Osteocyte (in vitro differentiated cells): Measurements from ENCODE around the gene TMEM218. TPM values are rescaled to one million over a fixed set of nuclear protein-coding genes. Genes with fewer than 3 reads are reported as not detected.

Experiments
- DNase-seq: peaks from one replicate; pipeline ENCODE4 v3.0.0; 2021; ENCODE audit warnings: mixed read lengths; ENCODE audit not compliant: unreplicated experiment; ENCODE audit errors: extremely low spot score
- H3K27ac Mint-ChIP-seq: one replicate; pipeline ENCODE4 v1.8.0; 2021; ENCODE audit warnings: mild to moderate bottlenecking, mixed read lengths; ENCODE audit not compliant: unreplicated experiment
- H3K27me3 Mint-ChIP-seq: one replicate; pipeline ENCODE4 v1.8.0; 2021; ENCODE audit warnings: mixed read lengths; ENCODE audit not compliant: unreplicated experiment
- H3K36me3 Mint-ChIP-seq: one replicate; pipeline ENCODE4 v1.8.0; 2021; ENCODE audit warnings: mixed read lengths; ENCODE audit not compliant: unreplicated experiment
- H3K4me1 Mint-ChIP-seq: one replicate; pipeline ENCODE4 v1.8.0; 2021; ENCODE audit warnings: mixed read lengths; ENCODE audit not compliant: unreplicated experiment
- H3K4me3 Mint-ChIP-seq: one replicate; pipeline ENCODE4 v1.8.0; 2021; ENCODE audit warnings: mild to moderate bottlenecking, moderate library complexity, mixed read lengths; ENCODE audit not compliant: unreplicated experiment
- H3K9me3 Mint-ChIP-seq: one replicate; pipeline ENCODE4 v1.8.0; 2021; ENCODE audit warnings: mixed read lengths; ENCODE audit not compliant: unreplicated experiment
- CTCF ChIP-seq: fragments of 200-600 bp; sonication (generic); IDR thresholded peaks from 2 replicates; pipeline ENCODE4 v1.5.0; 2021; ENCODE audit warnings: antibody characterized with exemption, mild to moderate bottlenecking, moderate library complexity
- total RNA-seq: library from RNA; stranded (reverse); gene quantifications from 2 replicates; pipeline ENCODE4 v1.2.1, GENCODE V29; 2021

TMEM218 gene
- total RNA-seq, 1 donor from 2014 or later = 19.9 TPM

GRCh38 chr11:125140233-125140632 is 28.8 kb upstream of the TMEM218 start:
- Mint-ChIP-seq H3K27ac (no peak overlapping the region), H3K4me3 (no peak overlapping the region), H3K27me3 (no peaks in the 10 kb centered on the region), H3K36me3 (no peaks in the 10 kb centered on the region), H3K4me1 (peaks cover 11% of the 10 kb centered on the region), H3K9me3 (no peaks in the 10 kb centered on the region)
- no peak for TF ChIP-seq CTCF
- no peak for DNase-seq

GRCh38 chr11:125139778-125140177 is 28.4 kb upstream of the TMEM218 start:
- Mint-ChIP-seq H3K27me3 (no peaks in the 10 kb centered on the region), H3K9me3 (no peaks in the 10 kb centered on the region), H3K4me1 (peaks cover 11% of the 10 kb centered on the region), H3K36me3 (no peaks in the 10 kb centered on the region), H3K27ac (no peak overlapping the region), H3K4me3 (no peak overlapping the region)
- no peak for TF ChIP-seq CTCF
- DNase-seq = no peak

- peaks cover 11% of the 10 kb centered on the region for H3K4me1 Mint-ChIP-seq
Observed at GRCh38 chr11:125138966-125139365, 27.5 kb upstream of the TMEM218 start.

GRCh38 chr11:125136001-125136400 is 24.6 kb upstream of the TMEM218 start:
- no peaks in the 10 kb centered on the region for H3K9me3 Mint-ChIP-seq

More at GRCh38 chr11:125138966-125139365, 27.5 kb upstream of the TMEM218 start:
- no peak for DNase-seq
- H3K27me3 Mint-ChIP-seq = no peaks in the 10 kb centered on the region
- H3K4me3 Mint-ChIP-seq = no peak overlapping the region
- no peak for TF ChIP-seq CTCF
- no peaks in the 10 kb centered on the region for H3K36me3 Mint-ChIP-seq
- no peaks in the 10 kb centered on the region for H3K9me3 Mint-ChIP-seq
- no peak overlapping the region for H3K27ac Mint-ChIP-seq

GRCh38 chr11:125132596-125132995 is 21.2 kb upstream of the TMEM218 start:
- Mint-ChIP-seq H3K4me3 (no peak overlapping the region), H3K9me3 (no peaks in the 10 kb centered on the region), H3K4me1 (peaks cover 30% of the 10 kb centered on the region), H3K36me3 (no peaks in the 10 kb centered on the region), H3K27ac (peak overlapping the region; percentile 39), H3K27me3 (no peaks in the 10 kb centered on the region)
- no peak for DNase-seq
- no peak for TF ChIP-seq CTCF

More at GRCh38 chr11:125136001-125136400, 24.6 kb upstream of the TMEM218 start:
- Mint-ChIP-seq H3K4me3 (no peak overlapping the region), H3K4me1 (peaks cover 21% of the 10 kb centered on the region), H3K27ac (no peak overlapping the region), H3K27me3 (no peaks in the 10 kb centered on the region), H3K36me3 (no peaks in the 10 kb centered on the region)
- DNase-seq = no peak
- TF ChIP-seq CTCF = no peak
